Adrenal gland (tissue), 12 donors: ENCODE results near the gene TNFAIP8L1. TPM values are rescaled to one million over a fixed set of nuclear protein-coding genes. Genes with fewer than 3 reads are reported as not detected.

Source experiments
- DNase-seq, 7 donors: peaks; one replicate each; pipeline ENCODE4 v3.0.0-alpha.2; 2019 to 2020
- H3K27ac ChIP-seq, 5 donors: fragments of 200-600 bp; sonication (generic) in 4 of 5; 1 replicate in 3 of 5; 2 replicates in 2 of 5; pipeline versions ENCODE4 v1.5.1 to v1.8.0; 2016 to 2020; ENCODE audit warnings: mild to moderate bottlenecking in 1 of 5
- H3K27me3 ChIP-seq: fragments of 200-600 bp; 2 replicates; pipeline ENCODE4 v1.8.0; 2021
- H3K36me3 ChIP-seq, 2 donors: fragments of 200-600 bp; replicated peaks in 1 of 2; 1 replicate in 1 of 2; 2 replicates in 1 of 2; pipeline versions ENCODE4 v1.5.1 to v1.8.0; 2018 to 2022
- H3K4me1 ChIP-seq, 2 donors: fragments of 200-600 bp; replicated peaks in 1 of 2; 1 replicate in 1 of 2; 2 replicates in 1 of 2; pipeline versions ENCODE4 v1.5.1 to v1.8.0; 2018 to 2021
- H3K4me3 ChIP-seq, 4 donors: fragments of 200-600 bp; sonication (generic) in 3 of 4; one replicate each; pipeline ENCODE4 v1.5.1; 2016 to 2018
- H3K9me3 ChIP-seq, 3 donors: fragments of 200-600 bp; sonication (generic) in 1 of 3; replicated peaks in 1 of 3; 1 replicate in 2 of 3; 2 replicates in 1 of 3; pipeline versions ENCODE4 v1.5.1 to v1.8.0; 2016 to 2021
- POLR2A ChIP-seq, 2 donors: fragments of 450-650 bp; IDR thresholded peaks; one replicate each; pipeline ENCODE4 v1.6.1; 2017; ENCODE audit warnings: antibody characterized with exemption in 2 of 2, mild to moderate bottlenecking in 2 of 2, moderate library complexity in 1 of 2
- WGBS, 4 donors: extraction: QIAGEN DNeasy Blood & Tissue Kit in 2 of 4; methylation state at CpG; one replicate each; pipeline versions ENCODE4 v1.1.5 to v1.1.7; 2013 to 2017; 5-methylcytosine and 5-hydroxymethylcytosine counted together
- intact Hi-C, 2 donors: fragments of 100-400 bp; cut with DNase I; formaldehyde crosslinking; loops; one replicate each; pipeline versions ENCODE4 v1.14.1 to v1.15.0; 2022 to 2023
- polyA plus RNA-seq, 3 donors: library from polyadenylated mRNA; stranded (reverse); fragments of 200-250 nt in 2 of 3; fragments of 350-450 nt in 1 of 3; fragmentation: Illumina TruSeq in 1 of 3; extraction: RNeasy Lipid Tissue Mini Kit (QIAGEN cat#74804) in 1 of 3; gene quantifications; one replicate each; pipeline ENCODE4 v1.2.3, GENCODE V29; 2013 to 2014
- total RNA-seq, 9 donors: library from RNA; depleted of rRNA in 4 of 9; stranded (reverse); fragments of >200 nt in 4 of 9; fragments of 120-200 nt in 1 of 9; fragmentation: NEBNext Ultra II Directional in 1 of 9; extraction: Animal tissue kit (Norgen Biotek cat#: 25700) in 1 of 9; gene quantifications; one replicate each; pipeline versions ENCODE4 v1.1.0 to v1.2.4, GENCODE V29; 2013 to 2023
- TF ChIP-seq, protein P1 (sequence below), 6 experiments: fragments of 450-650 bp in 4 of 6; fragments of 200-600 bp in 2 of 6; sonication (generic) in 1 of 6; IDR thresholded peaks; 1 replicate in 5 of 6; 2 replicates in 1 of 6; pipeline versions ENCODE4 v1.5.1 to v1.8.0; 2016 to 2021; ENCODE audit warnings: antibody characterized with exemption in 6 of 6, mild to moderate bottlenecking in 2 of 6, moderate library complexity in 1 of 6
- donor health status: healthy with polysubstance abuse.
- donor health status: Bipolar disorder and iron deficiency.
- donor health status: DM: yes; HTN: yes; CAD: no.
- donor health status: DM: no; HTN: no; CAD: no.
- donor health status: DM: no; HTN: no; CAD: no.
- donor health status: DM: yes; HTN: yes; CAD: no.

TNFAIP8L1 gene
- total and polyA plus RNA-seq, 12 donors: 2.6 to 13.8 (median 5.5) TPM

DNA sequence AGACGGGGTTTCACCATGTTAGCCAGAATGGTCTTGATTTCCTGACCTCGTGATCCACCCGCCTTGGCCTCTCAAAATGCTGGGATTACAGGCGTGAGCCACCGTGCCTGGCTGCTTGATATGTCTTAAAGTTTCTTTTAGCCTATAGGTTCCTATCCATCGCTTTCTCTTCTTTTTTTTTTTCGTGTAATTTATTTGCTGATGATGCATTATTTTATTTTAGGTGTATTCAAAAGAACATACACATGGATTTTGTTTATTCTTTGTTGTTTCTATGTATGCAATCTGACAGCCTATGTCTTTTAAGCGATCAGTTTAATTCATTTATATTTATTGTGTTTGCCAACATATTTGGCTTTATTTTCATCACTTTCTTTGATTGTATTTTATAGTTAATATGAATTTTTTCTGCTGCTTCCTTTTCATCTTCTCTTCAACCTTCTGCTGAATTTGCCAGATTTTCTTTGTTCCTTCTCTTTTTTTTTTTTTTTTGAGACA is 26.0 kb upstream of the TNFAIP8L1 start:
- Histone ChIP-seq H3K9me3 (no peaks in the 10 kb centered on the region), H3K4me3 (no peak overlapping the region), H3K36me3 (no peaks in the 10 kb centered on the region), H3K27me3 (no peaks in the 10 kb centered on the region), H3K4me1 (peaks cover 0 to 10% of the 10 kb centered on the region in 2 donors), H3K27ac (no peak overlapping the region)
- 90 to 96% (median 91%) methylated on average over 8 of the region's 8 CpGs for WGBS, 4 donors
- intact Hi-C loops: no loop called here
- TF ChIP-seq, protein P1, sequence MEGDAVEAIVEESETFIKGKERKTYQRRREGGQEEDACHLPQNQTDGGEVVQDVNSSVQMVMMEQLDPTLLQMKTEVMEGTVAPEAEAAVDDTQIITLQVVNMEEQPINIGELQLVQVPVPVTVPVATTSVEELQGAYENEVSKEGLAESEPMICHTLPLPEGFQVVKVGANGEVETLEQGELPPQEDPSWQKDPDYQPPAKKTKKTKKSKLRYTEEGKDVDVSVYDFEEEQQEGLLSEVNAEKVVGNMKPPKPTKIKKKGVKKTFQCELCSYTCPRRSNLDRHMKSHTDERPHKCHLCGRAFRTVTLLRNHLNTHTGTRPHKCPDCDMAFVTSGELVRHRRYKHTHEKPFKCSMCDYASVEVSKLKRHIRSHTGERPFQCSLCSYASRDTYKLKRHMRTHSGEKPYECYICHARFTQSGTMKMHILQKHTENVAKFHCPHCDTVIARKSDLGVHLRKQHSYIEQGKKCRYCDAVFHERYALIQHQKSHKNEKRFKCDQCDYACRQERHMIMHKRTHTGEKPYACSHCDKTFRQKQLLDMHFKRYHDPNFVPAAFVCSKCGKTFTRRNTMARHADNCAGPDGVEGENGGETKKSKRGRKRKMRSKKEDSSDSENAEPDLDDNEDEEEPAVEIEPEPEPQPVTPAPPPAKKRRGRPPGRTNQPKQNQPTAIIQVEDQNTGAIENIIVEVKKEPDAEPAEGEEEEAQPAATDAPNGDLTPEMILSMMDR (IDR thresholded peaks at IDR 0.05): no peak
- TF ChIP-seq POLR2A (IDR thresholded peaks at IDR 0.05): no peak
- DNase-seq: no peak

DNA sequence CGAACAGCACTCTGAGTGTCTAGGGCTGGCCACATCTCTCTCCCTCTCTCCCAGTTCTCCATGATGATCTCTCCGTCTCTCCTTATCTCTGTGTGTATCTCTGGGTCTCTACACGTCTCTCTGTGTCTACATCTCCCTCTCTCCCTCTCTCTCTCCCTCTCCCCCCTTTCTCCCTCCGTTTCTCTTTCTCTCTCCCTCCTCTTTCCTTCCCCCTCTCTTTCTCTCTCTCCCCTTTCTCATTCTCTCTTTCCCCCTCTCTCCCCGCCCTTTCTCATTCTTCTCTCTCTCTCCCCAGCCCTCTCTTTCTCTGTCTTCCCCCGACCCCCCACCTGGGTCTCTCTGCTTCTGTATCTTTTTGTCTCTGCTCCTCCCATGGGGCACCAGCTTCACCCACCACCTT is 21.3 kb upstream of the TNFAIP8L1 start:
- Histone ChIP-seq H3K9me3 (no peaks in the 10 kb centered on the region), H3K36me3 (no peaks in the 10 kb centered on the region), H3K4me3 (no peak overlapping the region), H3K27ac (no peak overlapping the region), H3K27me3 (no peaks in the 10 kb centered on the region), H3K4me1 (no peaks in the 10 kb centered on the region)
- no peak for DNase-seq
- 38 to 49% (median 47%) methylated on average over 6 of the region's 6 CpGs for WGBS, 4 donors
- TF ChIP-seq POLR2A (IDR thresholded peaks at IDR 0.05): no peak
- TF ChIP-seq, protein P1 (IDR thresholded peaks at IDR 0.05): no peak
- intact Hi-C loops: no loop called here

DNA sequence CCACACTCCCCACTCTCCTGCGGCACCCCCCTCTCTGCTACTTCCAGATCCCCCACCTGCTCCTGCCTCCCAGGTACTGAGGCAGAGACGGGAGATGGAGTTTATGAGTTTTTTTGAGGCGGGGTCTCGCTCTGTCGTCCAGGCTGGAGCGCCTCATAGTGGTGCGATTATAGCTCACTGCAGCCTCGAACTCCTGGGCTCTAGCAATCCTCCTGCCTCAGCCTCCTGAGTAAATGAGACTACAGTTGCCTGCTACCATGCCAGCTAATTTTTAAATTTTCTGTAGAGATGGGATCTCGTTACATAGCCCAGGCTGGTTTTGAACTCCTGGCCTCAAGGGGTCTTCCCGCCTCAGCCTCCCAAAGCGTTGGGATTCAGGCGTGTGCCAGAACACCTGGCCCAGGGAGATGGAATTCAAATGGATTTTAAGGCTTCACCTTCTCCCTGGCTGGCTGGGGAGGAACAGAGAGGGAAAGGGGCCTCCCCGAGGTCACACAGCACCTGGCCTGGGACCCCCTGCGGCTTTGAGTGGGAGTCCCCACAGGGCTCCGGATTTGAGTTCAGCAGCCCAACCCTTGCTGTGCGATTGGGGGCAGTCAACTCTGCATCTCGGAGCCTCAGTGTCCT is 19.5 kb upstream of the TNFAIP8L1 start:
- no peaks in the 10 kb centered on the region for H3K27me3 ChIP-seq

DNA sequence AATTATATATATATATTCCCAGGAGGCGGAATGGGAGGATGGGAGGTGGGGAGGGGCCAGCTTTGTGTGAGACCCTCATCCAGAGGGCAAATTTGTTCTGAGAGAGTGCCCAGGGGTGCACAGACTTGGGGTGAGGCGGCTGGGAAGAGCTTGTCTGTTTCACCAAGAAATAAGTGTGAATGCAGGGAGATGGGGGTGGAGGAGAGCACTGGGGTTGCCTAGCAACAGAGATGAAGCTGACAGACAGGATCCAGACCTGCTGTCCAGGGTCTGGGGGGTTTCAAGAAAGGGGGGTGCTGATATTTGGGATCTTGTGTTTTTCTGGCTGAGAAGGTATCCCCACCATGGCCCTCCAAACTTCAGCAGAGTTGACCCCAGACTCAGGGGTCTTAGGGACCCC is 18.6 kb upstream of the TNFAIP8L1 start:
- 55 to 70% (median 66%) methylated on average over 2 of the region's 2 CpGs for WGBS, 4 donors
- Histone ChIP-seq H3K27ac (no peak overlapping the region), H3K9me3 (no peaks in the 10 kb centered on the region), H3K36me3 (no peaks in the 10 kb centered on the region), H3K27me3 (no peaks in the 10 kb centered on the region), H3K4me3 (no peak overlapping the region), H3K4me1 (no peaks in the 10 kb centered on the region)
- intact Hi-C loops: no loop called here
- DNase-seq: no peak
- no peak for TF ChIP-seq POLR2A (IDR thresholded peaks at IDR 0.05)
- TF ChIP-seq, protein P1 (IDR thresholded peaks at IDR 0.05): no peak

More for the DNA sequence above, 19.5 kb upstream of the TNFAIP8L1 start:
- intact Hi-C loops: no loop called here
- no peak for DNase-seq
- H3K27ac ChIP-seq: no peak overlapping the region
- 63 to 81% (median 70%) methylated on average over 12 to 17 of the region's 17 CpGs for WGBS, 4 donors
- H3K9me3 ChIP-seq: no peaks in the 10 kb centered on the region
- H3K36me3 ChIP-seq: no peaks in the 10 kb centered on the region
- H3K4me3 ChIP-seq: no peak overlapping the region
- no peak for TF ChIP-seq POLR2A (IDR thresholded peaks at IDR 0.05)
- TF ChIP-seq, protein P1 (IDR thresholded peaks at IDR 0.05): no peak
- H3K4me1 ChIP-seq: no peaks in the 10 kb centered on the region
